Right lobe of liver (tissue), 6 donors: ENCODE measurements around the gene ZMIZ1. TPM values are rescaled to one million over a fixed set of nuclear protein-coding genes. Genes with fewer than 3 reads are reported as not detected.

Experiments
- ATAC-seq, 4 donors: fragments of 200-7000 bp; cut with Tn5 transposase; one replicate each; pipeline ENCODE4 v1.9.1; 2020; ENCODE audit warnings: mild to moderate bottlenecking in 4 of 4, moderate library complexity in 4 of 4
- DNase-seq, 3 donors: peaks; one replicate each; pipeline ENCODE4 v3.0.0-alpha.2; 2020
- H3K27ac ChIP-seq, 3 donors: fragments of 200-600 bp; one replicate each; pipeline ENCODE4 v1.8.0; 2022
- H3K27me3 ChIP-seq, 2 donors: fragments of 200-600 bp; one replicate each; pipeline ENCODE4 v1.8.0; 2022
- H3K36me3 ChIP-seq, 4 donors: fragments of 200-600 bp; sonication (generic) in 1 of 4; one replicate each; pipeline versions ENCODE4 v1.5.1 to v1.8.0; 2017 to 2022; ENCODE audit warnings: control low read depth in 1 of 4
- H3K4me1 ChIP-seq, 4 donors: fragments of 200-600 bp; sonication (generic) in 1 of 4; one replicate each; pipeline versions ENCODE4 v1.5.1 to v1.8.0; 2017 to 2022; ENCODE audit warnings: control low read depth in 1 of 4
- H3K4me3 ChIP-seq, 3 donors: fragments of 200-600 bp; one replicate each; pipeline ENCODE4 v1.8.0; 2022
- H3K9me3 ChIP-seq, 4 donors: fragments of 200-600 bp; sonication (generic) in 1 of 4; one replicate each; pipeline versions ENCODE4 v1.5.1 to v1.8.0; 2017 to 2022; ENCODE audit warnings: control low read depth in 1 of 4
- POLR2A ChIP-seq: fragments of 450-650 bp; IDR thresholded peaks from one replicate; pipeline ENCODE4 v1.6.1; 2017; ENCODE audit warnings: antibody characterized with exemption, mild to moderate bottlenecking
- WGBS: methylation state at CpG from one replicate; pipeline ENCODE4 v1.1.6; 2018; ENCODE audit warnings: low coverage, low lambda C conversion rate; ENCODE audit not compliant: insufficient coverage; ENCODE audit errors: missing lambda C conversion rate; 5-methylcytosine and 5-hydroxymethylcytosine counted together
- intact Hi-C, 2 donors: fragments of 100-400 bp; cut with DNase I; formaldehyde crosslinking; loops; one replicate each; pipeline versions ENCODE4 v1.11.2 to v1.14.1; 2022
- total RNA-seq, 6 experiments: library from RNA; depleted of rRNA in 2 of 6; stranded (reverse); fragments of >200 nt in 2 of 6; fragmentation: NEBNext Ultra II Directional in 3 of 6; extraction: Animal tissue kit (Norgen Biotek cat#: 25700) in 3 of 6; gene quantifications; one replicate each; pipeline versions ENCODE4 v1.1.0 to v1.2.4, GENCODE V29; 2016 to 2023
- TF ChIP-seq, protein P1 (sequence below), 4 donors: fragments of 200-600 bp in 3 of 4; fragments of 450-650 bp in 1 of 4; IDR thresholded peaks; one replicate each; pipeline versions ENCODE4 v1.5.1 to v1.8.0; 2016 to 2022; ENCODE audit warnings: antibody characterized with exemption in 4 of 4, mild to moderate bottlenecking in 2 of 4
- donor health status: DM: no; HTN: yes; CAD: no.
- donor health status: DM: no; HTN: no; CAD: no.
- donor health status: DM: no; HTN: no; CAD: no.
- donor health status: DM: no; HTN: yes; CAD: no.
- donor health status: DM: no; HTN: yes; CAD: no.

ZMIZ1 gene
- total RNA-seq, 6 experiments from 2014 or later: 9.9 to 22.8 (median 12.3) TPM

DNA sequence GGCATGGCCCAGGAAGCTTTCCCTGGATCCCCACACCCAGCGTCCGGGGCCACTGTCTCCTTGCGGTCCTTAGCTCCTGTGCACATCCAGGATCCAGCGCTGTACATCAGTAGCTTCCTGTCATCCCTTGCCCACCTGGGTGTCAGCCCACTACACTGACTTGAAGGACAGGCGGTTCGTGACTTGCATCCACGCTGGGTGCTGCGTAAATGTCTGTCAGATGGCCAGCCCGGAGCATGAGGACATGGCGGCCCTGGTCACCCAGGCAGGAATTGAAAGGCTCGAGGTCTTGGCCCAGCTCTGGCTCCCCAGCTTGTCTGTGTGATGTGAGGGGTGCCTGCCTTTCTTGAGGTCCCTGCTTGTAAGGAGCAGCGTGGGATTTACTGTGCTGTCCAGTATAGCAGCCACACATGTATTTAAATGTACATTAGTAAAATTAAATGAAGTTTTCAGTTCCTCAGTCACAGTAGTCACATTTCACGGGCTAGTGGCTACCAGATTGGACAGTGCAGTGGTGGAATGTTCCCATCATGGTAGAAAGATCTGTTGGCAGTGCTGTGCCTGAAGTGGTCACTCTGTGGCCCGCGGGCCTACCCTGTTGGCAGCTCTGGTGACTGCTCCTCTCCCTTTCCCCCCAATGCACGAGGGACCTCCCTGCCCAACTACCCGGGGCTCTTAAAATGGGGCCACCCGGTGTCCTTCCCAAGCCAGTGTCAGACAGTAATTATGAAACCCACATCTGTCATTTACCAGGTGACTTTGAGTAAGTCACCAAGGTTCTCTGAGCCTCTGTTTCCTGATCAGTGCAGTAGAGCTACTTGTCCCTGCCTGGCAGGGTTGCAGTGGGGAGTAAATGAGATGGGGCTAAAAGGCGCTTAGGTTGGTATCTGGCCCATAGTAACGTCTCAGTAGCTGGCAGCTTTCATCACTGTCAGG, 180.7 kb downstream of the ZMIZ1 start:
- H3K4me1 ChIP-seq: peaks cover 0 to 36% (median 17%) of the 10 kb centered on the region in 4 donors
- TF ChIP-seq, protein P1, sequence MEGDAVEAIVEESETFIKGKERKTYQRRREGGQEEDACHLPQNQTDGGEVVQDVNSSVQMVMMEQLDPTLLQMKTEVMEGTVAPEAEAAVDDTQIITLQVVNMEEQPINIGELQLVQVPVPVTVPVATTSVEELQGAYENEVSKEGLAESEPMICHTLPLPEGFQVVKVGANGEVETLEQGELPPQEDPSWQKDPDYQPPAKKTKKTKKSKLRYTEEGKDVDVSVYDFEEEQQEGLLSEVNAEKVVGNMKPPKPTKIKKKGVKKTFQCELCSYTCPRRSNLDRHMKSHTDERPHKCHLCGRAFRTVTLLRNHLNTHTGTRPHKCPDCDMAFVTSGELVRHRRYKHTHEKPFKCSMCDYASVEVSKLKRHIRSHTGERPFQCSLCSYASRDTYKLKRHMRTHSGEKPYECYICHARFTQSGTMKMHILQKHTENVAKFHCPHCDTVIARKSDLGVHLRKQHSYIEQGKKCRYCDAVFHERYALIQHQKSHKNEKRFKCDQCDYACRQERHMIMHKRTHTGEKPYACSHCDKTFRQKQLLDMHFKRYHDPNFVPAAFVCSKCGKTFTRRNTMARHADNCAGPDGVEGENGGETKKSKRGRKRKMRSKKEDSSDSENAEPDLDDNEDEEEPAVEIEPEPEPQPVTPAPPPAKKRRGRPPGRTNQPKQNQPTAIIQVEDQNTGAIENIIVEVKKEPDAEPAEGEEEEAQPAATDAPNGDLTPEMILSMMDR (IDR thresholded peaks at IDR 0.05): no peak
- TF ChIP-seq POLR2A: no peak

DNA sequence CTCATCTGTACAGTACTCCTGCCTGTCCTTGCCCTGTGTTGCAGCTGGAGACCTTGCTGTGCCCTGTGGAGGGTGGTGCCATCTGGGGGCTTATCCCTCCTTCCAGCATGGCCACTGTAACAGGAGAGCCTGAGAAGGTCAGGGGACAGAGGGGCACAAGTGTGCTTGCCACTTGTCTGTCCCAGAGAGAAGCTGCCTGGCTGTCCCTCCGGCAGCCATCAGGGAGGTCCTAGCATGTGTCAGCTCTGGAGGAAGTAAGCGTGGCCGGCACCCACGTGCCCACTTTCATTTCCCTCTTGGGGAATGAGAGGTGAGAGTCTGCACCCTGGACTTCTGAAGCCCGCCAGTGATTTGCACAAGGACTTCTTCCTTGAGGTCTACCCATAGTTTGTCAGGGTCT, 181.5 kb downstream of the ZMIZ1 start:
- H3K4me1 ChIP-seq: peaks cover 0 to 29% (median 15%) of the 10 kb centered on the region in 4 donors
- WGBS: no CpG with 5 or more reads among the region's 5 CpGs

More for the DNA sequence above, 180.7 kb downstream of the ZMIZ1 start:
- Histone ChIP-seq H3K9me3 (no peaks in the 10 kb centered on the region), H3K27ac (peak overlapping the region in 1 of 3 donors; percentile 65), H3K27me3 (no peaks in the 10 kb centered on the region), H3K4me3 (no peak overlapping the region), H3K36me3 (no peaks in the 10 kb centered on the region)
- WGBS: 85% methylated on average over 7 of the region's 20 CpGs
- DNase-seq (no peak), ATAC-seq (no peak)
- intact Hi-C loops: no loop called here

DNA sequence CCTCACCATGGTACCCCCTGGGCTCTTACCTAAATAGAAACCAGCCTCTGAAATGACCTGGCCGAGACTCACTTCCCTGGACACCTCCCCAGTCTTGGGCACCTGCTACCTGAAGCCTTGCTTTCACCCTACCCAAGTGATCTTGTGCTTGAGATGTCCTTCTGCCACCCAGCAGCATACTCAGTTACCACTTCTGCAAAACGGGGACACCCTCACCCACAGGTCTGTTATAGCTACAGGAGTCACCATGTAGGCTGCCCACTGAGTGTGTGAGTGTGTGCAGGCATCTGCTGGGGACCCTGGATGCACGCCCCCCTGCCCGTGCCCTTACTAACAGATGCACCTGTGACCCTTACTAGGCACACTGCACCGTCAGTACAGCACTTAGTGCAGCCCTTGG, 183.7 kb downstream of the ZMIZ1 start:
- intact Hi-C loops: no loop called here
- Histone ChIP-seq H3K27ac (no peak overlapping the region), H3K9me3 (no peaks in the 10 kb centered on the region), H3K27me3 (no peaks in the 10 kb centered on the region), H3K4me1 (peaks cover 0 to 9% (median 2%) of the 10 kb centered on the region in 4 donors), H3K36me3 (no peaks in the 10 kb centered on the region), H3K4me3 (no peak overlapping the region)
- no CpG with 5 or more reads among the region's 5 CpGs for WGBS
- ATAC-seq (no peak), DNase-seq (no peak)
- TF ChIP-seq, protein P1 (IDR thresholded peaks at IDR 0.05): no peak
- TF ChIP-seq POLR2A: no peak

More for the DNA sequence above, 181.5 kb downstream of the ZMIZ1 start:
- intact Hi-C loops: no loop called here
- Histone ChIP-seq H3K27ac (peak overlapping the region in 1 of 3 donors; percentile 18), H3K9me3 (no peaks in the 10 kb centered on the region), H3K27me3 (no peaks in the 10 kb centered on the region), H3K36me3 (no peaks in the 10 kb centered on the region), H3K4me3 (no peak overlapping the region)
- DNase-seq (peak; percentile 63 to 80 (median 68)), ATAC-seq (peak in 3 of 4 donors; percentile 3 to 35 (median 5))
- TF ChIP-seq, protein P1 (IDR thresholded peaks at IDR 0.05): no peak
- TF ChIP-seq POLR2A: no peak

DNA sequence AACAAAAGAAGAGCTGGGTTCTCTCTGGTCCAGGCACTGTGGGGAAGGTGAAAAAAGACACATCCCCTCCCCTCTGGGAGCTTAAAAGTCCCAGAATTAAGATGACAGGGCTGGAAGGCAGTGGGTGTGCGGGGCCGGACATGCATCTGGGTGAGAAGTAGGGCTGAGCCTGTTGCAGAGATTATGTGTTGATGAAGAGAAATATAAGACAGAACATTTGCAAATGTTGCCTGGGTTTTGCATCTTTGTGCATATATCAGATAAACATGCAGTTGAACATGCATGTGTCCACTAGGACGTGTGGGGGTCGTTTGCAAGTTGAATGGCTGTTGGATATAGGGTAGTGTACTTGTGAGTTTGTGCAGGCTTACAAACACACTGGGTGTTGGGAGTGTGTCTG, 184.2 kb downstream of the ZMIZ1 start:
- H3K36me3 ChIP-seq: no peaks in the 10 kb centered on the region
- H3K27me3 ChIP-seq: no peaks in the 10 kb centered on the region
- TF ChIP-seq, protein P1 (IDR thresholded peaks at IDR 0.05): no peak
- no peak for TF ChIP-seq POLR2A
- ATAC-seq (no peak), DNase-seq (no peak)
- peaks cover 0 to 7% (median 0%) of the 10 kb centered on the region in 4 donors for H3K4me1 ChIP-seq
- no peak overlapping the region for H3K4me3 ChIP-seq
- intact Hi-C loops: no loop called here
- no peaks in the 10 kb centered on the region for H3K9me3 ChIP-seq
- whole genome bisulfite sequencing: 80% methylated on average over 1 of the region's 4 CpGs
- H3K27ac ChIP-seq: no peak overlapping the region
